MM.1S (cell line): ENCODE measurements around the gene ZRSR2.

Source experiments
- EZH2 ChIP-seq: fragments of 300-600 bp; sonication (generic); optimal IDR thresholded peaks from 2 replicates; pipeline ENCODE3; 2017; ENCODE audit warnings: low read depth, mild to moderate bottlenecking, antibody characterized with exemption, low read length, mixed read lengths
- EZH2phosphoT487 ChIP-seq: fragments of 300-600 bp; sonication (generic); IDR thresholded peaks from 2 replicates; pipeline ENCODE4 v1.6.1; 2018; ENCODE audit warnings: antibody characterized with exemption, low read length
- TF ChIP-seq, protein P1 (sequence below): fragments of 300-600 bp; sonication (generic); IDR thresholded peaks from 2 replicates; pipeline ENCODE4 v1.5.1; 2016; ENCODE audit warnings: antibody characterized with exemption, low read length, mixed read lengths

DNA sequence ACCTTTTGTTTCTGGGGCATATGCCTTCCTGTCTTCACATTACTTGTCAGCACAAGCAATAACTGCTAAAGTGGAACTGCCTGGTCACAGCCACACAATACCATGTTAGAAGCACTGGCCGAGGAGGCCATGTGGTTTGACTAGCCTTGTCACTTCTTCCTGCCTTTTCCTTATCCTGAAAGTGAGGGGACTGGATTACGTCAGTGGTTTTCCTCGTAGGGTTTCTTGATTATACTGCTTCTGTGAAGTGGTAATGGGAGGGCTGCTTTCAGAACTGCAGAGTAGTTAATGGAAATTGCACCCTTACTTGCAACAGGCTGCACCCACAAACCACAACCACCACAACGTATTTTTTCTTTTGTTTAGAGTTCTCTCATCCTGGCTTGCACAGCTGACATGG, 26.6 kb downstream of the ZRSR2 start:
- TF ChIP-seq, protein P1, sequence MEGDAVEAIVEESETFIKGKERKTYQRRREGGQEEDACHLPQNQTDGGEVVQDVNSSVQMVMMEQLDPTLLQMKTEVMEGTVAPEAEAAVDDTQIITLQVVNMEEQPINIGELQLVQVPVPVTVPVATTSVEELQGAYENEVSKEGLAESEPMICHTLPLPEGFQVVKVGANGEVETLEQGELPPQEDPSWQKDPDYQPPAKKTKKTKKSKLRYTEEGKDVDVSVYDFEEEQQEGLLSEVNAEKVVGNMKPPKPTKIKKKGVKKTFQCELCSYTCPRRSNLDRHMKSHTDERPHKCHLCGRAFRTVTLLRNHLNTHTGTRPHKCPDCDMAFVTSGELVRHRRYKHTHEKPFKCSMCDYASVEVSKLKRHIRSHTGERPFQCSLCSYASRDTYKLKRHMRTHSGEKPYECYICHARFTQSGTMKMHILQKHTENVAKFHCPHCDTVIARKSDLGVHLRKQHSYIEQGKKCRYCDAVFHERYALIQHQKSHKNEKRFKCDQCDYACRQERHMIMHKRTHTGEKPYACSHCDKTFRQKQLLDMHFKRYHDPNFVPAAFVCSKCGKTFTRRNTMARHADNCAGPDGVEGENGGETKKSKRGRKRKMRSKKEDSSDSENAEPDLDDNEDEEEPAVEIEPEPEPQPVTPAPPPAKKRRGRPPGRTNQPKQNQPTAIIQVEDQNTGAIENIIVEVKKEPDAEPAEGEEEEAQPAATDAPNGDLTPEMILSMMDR = no peak
- no peak for TF ChIP-seq EZH2
- no peak for TF ChIP-seq EZH2phosphoT487
